Neural cell (in vitro differentiated cells): ENCODE measurements around the gene CLASP2. TPM values are rescaled to one million over a fixed set of nuclear protein-coding genes. Genes with fewer than 3 reads are reported as not detected.

Experiments
- H2AFZ ChIP-seq: fragments of 200-600, 300-800 bp; sonication (generic), shearing (Covaris generic); 2 replicates; pipeline ENCODE4 v1.6.0; 2014; ENCODE audit warnings: low read depth, mild to moderate bottlenecking, antibody characterized with exemption, low read length, moderate library complexity
- H3F3A ChIP-seq: fragments of 200-600 bp; shearing (Covaris generic); 2 replicates; pipeline ENCODE4 v1.6.1; 2016; ENCODE audit warnings: mild to moderate bottlenecking, moderate library complexity, mixed read lengths, antibody characterized with exemption, low read length; ENCODE audit not compliant: insufficient read depth, poor library complexity, severe bottlenecking
- H3K27ac ChIP-seq: fragments of 200-600, 300-800 bp; sonication (generic), shearing (Covaris generic); 2 replicates; pipeline ENCODE4 v1.5.1; 2014; ENCODE audit warnings: mild to moderate bottlenecking, low read length, moderate library complexity
- H3K27me3 ChIP-seq: fragments of 300-800, 200-600 bp; sonication (generic), shearing (Covaris generic); 2 replicates; pipeline ENCODE4 v1.6.0; 2014; ENCODE audit warnings: mild to moderate bottlenecking, low read depth, low read length, moderate library complexity; ENCODE audit not compliant: insufficient read depth
- H3K36me3 ChIP-seq: fragments of 300-800, 200-600 bp; sonication (generic), shearing (Covaris generic); 2 replicates; pipeline ENCODE4 v1.5.1; 2014; ENCODE audit warnings: mild to moderate bottlenecking, antibody characterized with exemption, low read length, moderate library complexity; ENCODE audit not compliant: insufficient read depth
- H3K4me2 ChIP-seq: fragments of 300-800, 200-600 bp; sonication (generic), shearing (Covaris generic); 2 replicates; pipeline ENCODE4 v1.6.0; 2014; ENCODE audit warnings: mild to moderate bottlenecking, low read length
- H3K4me3 ChIP-seq: fragments of 300-800, 200-600 bp; sonication (generic), shearing (Covaris generic); 2 replicates; pipeline ENCODE4 v1.5.1; 2014; ENCODE audit warnings: mild to moderate bottlenecking, low read length, moderate library complexity
- H3K79me2 ChIP-seq: fragments of 200-600 bp; shearing (Covaris generic); replicated peaks from 2 replicates; pipeline ENCODE4 v1.6.0; 2014; ENCODE audit warnings: mild to moderate bottlenecking, low read length, moderate library complexity; ENCODE audit not compliant: insufficient read depth
- H3K9ac ChIP-seq: fragments of 300-800, 200-600 bp; sonication (generic), shearing (Covaris generic); 2 replicates; pipeline ENCODE4 v1.6.1; 2016; ENCODE audit warnings: mild to moderate bottlenecking, low read length, mixed read lengths
- H3K9me2 ChIP-seq: fragments of 200-600 bp; shearing (Covaris generic); 2 replicates; pipeline ENCODE4 v1.6.1; 2016; ENCODE audit warnings: mild to moderate bottlenecking, low read length, mixed read lengths; ENCODE audit not compliant: insufficient read depth
- H3K9me3 ChIP-seq: fragments of 200-600, 300-800 bp; sonication (generic), shearing (Covaris generic); 2 replicates; pipeline ENCODE4 v1.6.1; 2016; ENCODE audit warnings: mild to moderate bottlenecking, mixed run types, low read length, moderate library complexity, mixed read lengths
- H4K20me1 ChIP-seq: fragments of 200-600 bp; shearing (Covaris generic); 2 replicates; pipeline ENCODE4 v1.6.1; 2016; ENCODE audit warnings: mild to moderate bottlenecking, mixed run types; ENCODE audit not compliant: insufficient read depth
- CTCF ChIP-seq: fragments of 450-650 bp; IDR thresholded peaks from 2 replicates; pipeline ENCODE4 v1.5.1; 2014; ENCODE audit warnings: antibody characterized with exemption, mild to moderate bottlenecking, moderate library complexity; ENCODE audit not compliant: poor library complexity, severe bottlenecking
- EP300 ChIP-seq: fragments of 450-650 bp; conservative IDR thresholded peaks from 2 replicates; pipeline ENCODE4 v1.6.1; 2014; ENCODE audit warnings: antibody characterized with exemption, mild to moderate bottlenecking, moderate library complexity; ENCODE audit not compliant: poor library complexity, severe bottlenecking
- EZH2 ChIP-seq: fragments of 200-600, 300-800 bp; shearing (Covaris generic), sonication (generic); IDR thresholded peaks from 2 replicates; pipeline ENCODE4 v1.6.1; 2014; ENCODE audit warnings: antibody characterized with exemption, low read length, borderline replicate concordance, mild to moderate bottlenecking; ENCODE audit not compliant: insufficient read depth, poor library complexity, severe bottlenecking
- MXI1 ChIP-seq: fragments of 450-650 bp; conservative IDR thresholded peaks from 2 replicates; pipeline ENCODE4 v1.6.1; 2014; ENCODE audit warnings: antibody characterized with exemption, mild to moderate bottlenecking; ENCODE audit not compliant: poor library complexity, severe bottlenecking
- POLR2AphosphoS5 ChIP-seq: IDR thresholded peaks from 2 replicates; pipeline ENCODE4 v1.6.1; 2012
- RAD21 ChIP-seq: fragments of 450-650 bp; conservative IDR thresholded peaks from 2 replicates; pipeline ENCODE4 v1.6.1; 2014; ENCODE audit warnings: antibody characterized with exemption, mild to moderate bottlenecking, moderate library complexity
- REST ChIP-seq: IDR thresholded peaks from 2 replicates; pipeline ENCODE4 v1.6.1; 2012; ENCODE audit warnings: borderline replicate concordance
- SMC3 ChIP-seq: fragments of 450-650 bp; conservative IDR thresholded peaks from 2 replicates; pipeline ENCODE4 v1.6.1; 2014; ENCODE audit warnings: antibody characterized with exemption, mild to moderate bottlenecking, moderate library complexity; ENCODE audit not compliant: poor library complexity
- TAF1 ChIP-seq: IDR thresholded peaks from 2 replicates; pipeline ENCODE4 v1.6.1; 2012; ENCODE audit warnings: low read depth
- polyA plus RNA-seq: library from polyadenylated mRNA; depleted of rRNA; stranded (reverse); fragments of >200 nt; gene quantifications from 2 replicates; pipeline ENCODE4 v1.2.3, GENCODE V29; 2014

The CLASP2 gene
- polyA plus RNA-seq, 1 donor from 2014 or later, result 938 TPM

GRCh38 chr3:33659856-33660434, 58.1 kb downstream of the CLASP2 start:
- Histone ChIP-seq H3F3A (peaks cover 10% of the 10 kb centered on the region), H2AFZ (peak overlapping the region; percentile 45), H3K27ac (peak overlapping the region; percentile 98), H3K4me2 (peak overlapping the region; percentile 96), H3K4me3 (peak overlapping the region; percentile 71), H4K20me1 (no peaks in the 10 kb centered on the region), H3K27me3 (no peaks in the 10 kb centered on the region), H3K36me3 (no peaks in the 10 kb centered on the region), H3K79me2 (peaks cover 36% of the 10 kb centered on the region), H3K9ac (peak overlapping the region; percentile 84), H3K9me3 (no peaks in the 10 kb centered on the region), H3K9me2 (no peaks in the 10 kb centered on the region)
- peak; percentile 5 for TF ChIP-seq CTCF
- no peak for TF ChIP-seq EZH2

- no peaks in the 10 kb centered on the region for H3K9me2 ChIP-seq
- TF ChIP-seq MXI1 (peak; percentile 69), EP300 (peak; percentile 75), EZH2 (no peak), RAD21 (no peak), SMC3 (no peak), REST (peak; percentile 80), POLR2AphosphoS5 (peak; percentile 95), CTCF (peak; percentile 23), TAF1 (peak; percentile 87)
- H3K79me2 ChIP-seq, result peaks cover 43% of the 10 kb centered on the region
- H3K4me3 ChIP-seq, result peak overlapping the region; percentile 71
- H4K20me1 ChIP-seq, result no peaks in the 10 kb centered on the region
- peaks cover 10% of the 10 kb centered on the region for H3F3A ChIP-seq
- peak overlapping the region; percentile 45 for H2AFZ ChIP-seq
- H3K27me3 ChIP-seq, result no peaks in the 10 kb centered on the region
- H3K9ac ChIP-seq, result peak overlapping the region; percentile 84
- no peaks in the 10 kb centered on the region for H3K36me3 ChIP-seq
- H3K9me3 ChIP-seq, result no peaks in the 10 kb centered on the region
- H3K27ac ChIP-seq, result peak overlapping the region; percentile 98
- peak overlapping the region; percentile 96 for H3K4me2 ChIP-seq
Observed at GRCh38 chr3:33658991-33659848, 58.8 kb downstream of the CLASP2 start.
